ENCODE data around the gene AGPAT4. TPM values are rescaled to one million over a fixed set of nuclear protein-coding genes. Genes with fewer than 3 reads are reported as not detected.

The AGPAT4 gene
- total and polyA plus RNA-seq, 3 donors from 2014 or later = 5.4 to 7.2 (median 6.4) TPM

DNA sequence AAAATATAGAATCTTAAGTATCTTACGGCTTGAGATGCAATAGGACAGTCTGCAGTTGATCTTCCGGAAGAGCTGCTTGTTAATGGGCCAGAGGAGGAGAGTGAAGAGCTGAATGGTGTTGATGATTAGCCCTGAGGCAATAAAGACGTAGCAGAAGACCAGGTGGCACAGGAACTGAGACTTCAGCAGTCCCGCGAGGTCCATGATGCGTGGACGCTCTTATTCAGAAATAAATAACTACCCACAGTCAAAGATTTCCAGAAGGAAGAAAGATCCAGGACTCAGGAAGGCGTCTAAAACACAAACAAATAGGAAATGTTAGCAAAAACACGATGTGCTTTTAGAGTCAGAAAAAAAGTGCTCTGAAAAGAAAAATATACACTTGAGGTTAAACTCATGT lies 41.9 kb downstream of the AGPAT4 start:
- no peak for DNase-seq
- Histone ChIP-seq H3K9me3 (no peaks in the 10 kb centered on the region), H3K4me1 (peaks cover 3% of the 10 kb centered on the region), H3K4me3 (no peak overlapping the region), H3K36me3 (ENCODE audit: low read depth, missing control alignments) (no peaks in the 10 kb centered on the region), H3K27ac (no peak overlapping the region), H3K27me3 (no peaks in the 10 kb centered on the region)
- TF ChIP-seq POLR2A (IDR thresholded peaks at IDR 0.05) = no peak
- TF ChIP-seq, protein P1, sequence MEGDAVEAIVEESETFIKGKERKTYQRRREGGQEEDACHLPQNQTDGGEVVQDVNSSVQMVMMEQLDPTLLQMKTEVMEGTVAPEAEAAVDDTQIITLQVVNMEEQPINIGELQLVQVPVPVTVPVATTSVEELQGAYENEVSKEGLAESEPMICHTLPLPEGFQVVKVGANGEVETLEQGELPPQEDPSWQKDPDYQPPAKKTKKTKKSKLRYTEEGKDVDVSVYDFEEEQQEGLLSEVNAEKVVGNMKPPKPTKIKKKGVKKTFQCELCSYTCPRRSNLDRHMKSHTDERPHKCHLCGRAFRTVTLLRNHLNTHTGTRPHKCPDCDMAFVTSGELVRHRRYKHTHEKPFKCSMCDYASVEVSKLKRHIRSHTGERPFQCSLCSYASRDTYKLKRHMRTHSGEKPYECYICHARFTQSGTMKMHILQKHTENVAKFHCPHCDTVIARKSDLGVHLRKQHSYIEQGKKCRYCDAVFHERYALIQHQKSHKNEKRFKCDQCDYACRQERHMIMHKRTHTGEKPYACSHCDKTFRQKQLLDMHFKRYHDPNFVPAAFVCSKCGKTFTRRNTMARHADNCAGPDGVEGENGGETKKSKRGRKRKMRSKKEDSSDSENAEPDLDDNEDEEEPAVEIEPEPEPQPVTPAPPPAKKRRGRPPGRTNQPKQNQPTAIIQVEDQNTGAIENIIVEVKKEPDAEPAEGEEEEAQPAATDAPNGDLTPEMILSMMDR (IDR thresholded peaks at IDR 0.05) = no peak
- WGBS, 2 donors = 79 to 87% methylated on average over 9 of the region's 9 CpGs
- intact Hi-C loops (cut with DNase I; ENCODE audit: low total_unique reads) = no loop called here

DNA sequence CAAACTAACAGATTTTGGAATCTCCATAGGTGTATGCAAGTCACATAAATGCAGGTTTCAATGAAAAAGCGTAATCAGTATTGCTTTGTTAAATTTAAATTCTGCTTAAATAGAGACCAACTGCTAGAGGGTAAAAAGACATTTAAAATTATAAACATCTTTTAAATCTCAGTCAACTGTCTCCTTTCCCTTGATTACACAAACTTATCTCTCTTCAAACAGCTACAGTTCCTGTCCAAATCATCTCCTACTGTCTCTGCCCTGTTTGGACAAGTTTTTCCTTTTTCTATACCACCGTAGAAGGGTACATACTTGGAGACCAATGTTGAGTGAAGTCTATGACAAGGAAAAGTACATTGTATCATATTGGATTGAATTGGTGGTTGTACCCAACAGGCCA lies 43.5 kb downstream of the AGPAT4 start:
- TF ChIP-seq POLR2A (IDR thresholded peaks at IDR 0.05) = no peak
- TF ChIP-seq, protein P1 (IDR thresholded peaks at IDR 0.05) = no peak
- DNase-seq = no peak
- intact Hi-C loops (cut with DNase I; ENCODE audit: low total_unique reads) = no loop called here
- Histone ChIP-seq H3K27me3 (no peaks in the 10 kb centered on the region), H3K36me3 (ENCODE audit: low read depth, missing control alignments) (no peaks in the 10 kb centered on the region), H3K27ac (no peak overlapping the region), H3K4me3 (no peak overlapping the region), H3K9me3 (no peaks in the 10 kb centered on the region), H3K4me1 (peaks cover 12% of the 10 kb centered on the region)
- WGBS, 2 donors = 80 to 92% methylated on average over 2 of the region's 2 CpGs

DNA sequence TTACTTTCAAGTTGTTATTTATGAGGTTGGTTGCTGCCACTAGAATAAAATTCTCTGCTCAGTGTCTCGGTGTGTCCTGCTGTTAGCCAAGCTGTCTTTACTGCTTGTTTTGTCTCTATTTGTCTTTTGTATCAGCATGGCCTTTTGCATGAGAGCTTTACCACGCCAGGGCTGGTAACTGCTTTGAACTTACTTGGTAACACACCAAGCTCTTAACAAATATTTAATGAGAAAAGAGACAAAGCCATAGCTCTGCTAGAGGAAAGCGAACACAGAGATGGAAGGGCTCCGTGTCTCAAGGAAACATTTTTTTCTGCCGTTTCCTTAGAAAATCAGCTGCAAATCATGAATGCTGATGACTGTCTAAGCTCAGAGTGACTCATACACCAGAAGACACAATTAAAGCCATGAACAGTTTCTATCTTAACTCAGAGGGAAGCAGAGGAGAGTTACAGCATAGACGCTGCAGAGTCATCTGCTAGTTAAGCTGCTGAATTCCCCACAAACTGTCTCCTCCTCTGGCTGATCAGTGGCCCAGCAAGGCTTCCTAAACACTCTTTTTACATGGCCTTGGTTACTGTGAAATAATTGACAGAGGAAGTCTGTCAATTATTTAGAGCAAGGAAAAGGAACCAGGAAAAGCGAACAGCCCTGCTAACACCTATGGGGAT lies 44.8 kb downstream of the AGPAT4 start:
- Histone ChIP-seq H3K4me3 (no peak overlapping the region), H3K27me3 (no peaks in the 10 kb centered on the region), H3K4me1 (peaks cover 12% of the 10 kb centered on the region), H3K27ac (no peak overlapping the region), H3K9me3 (no peaks in the 10 kb centered on the region), H3K36me3 (ENCODE audit: low read depth, missing control alignments) (no peaks in the 10 kb centered on the region)
- DNase-seq = no peak
- intact Hi-C loops (cut with DNase I; ENCODE audit: low total_unique reads) = no loop called here
- WGBS, 2 donors = 51 to 62% methylated on average over 7 of the region's 7 CpGs
- TF ChIP-seq, protein P1 (IDR thresholded peaks at IDR 0.05) = no peak
- no peak for TF ChIP-seq POLR2A (IDR thresholded peaks at IDR 0.05)

DNA sequence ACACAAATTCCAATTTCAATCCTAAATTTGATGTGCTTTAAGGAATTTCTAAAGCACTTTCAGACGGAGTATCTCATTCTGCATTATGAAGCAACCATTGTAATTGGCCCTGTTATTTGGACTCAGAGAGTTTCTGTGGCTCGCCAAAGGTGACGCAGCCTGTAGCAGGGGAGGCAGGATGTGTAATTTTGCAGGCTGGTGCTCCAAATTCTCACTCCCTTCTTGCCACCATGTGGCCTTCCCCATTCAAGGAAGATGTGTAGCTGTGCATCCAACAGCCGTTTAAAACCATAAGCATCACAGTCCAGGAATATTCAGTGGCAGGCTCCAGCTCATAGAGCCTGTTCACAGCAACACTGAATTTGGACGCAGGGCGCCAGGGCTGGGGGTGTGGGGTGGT lies 45.8 kb downstream of the AGPAT4 start:
- Histone ChIP-seq H3K4me3 (no peak overlapping the region), H3K4me1 (peaks cover 12% of the 10 kb centered on the region), H3K27ac (no peak overlapping the region), H3K36me3 (ENCODE audit: low read depth, missing control alignments) (no peaks in the 10 kb centered on the region), H3K27me3 (no peaks in the 10 kb centered on the region), H3K9me3 (no peaks in the 10 kb centered on the region)
- no peak for TF ChIP-seq POLR2A (IDR thresholded peaks at IDR 0.05)
- TF ChIP-seq, protein P1 (IDR thresholded peaks at IDR 0.05) = no peak
- intact Hi-C loops (cut with DNase I; ENCODE audit: low total_unique reads) = no loop called here
- no peak for DNase-seq
- WGBS, 2 donors = 79 to 81% methylated on average over 6 of the region's 6 CpGs

All from testis (tissue), 3 donors.